ENCODE results near the gene CLEC14A. TPM values are rescaled to one million over a fixed set of nuclear protein-coding genes. Genes with fewer than 3 reads are reported as not detected.

Gene CLEC14A, protein sequence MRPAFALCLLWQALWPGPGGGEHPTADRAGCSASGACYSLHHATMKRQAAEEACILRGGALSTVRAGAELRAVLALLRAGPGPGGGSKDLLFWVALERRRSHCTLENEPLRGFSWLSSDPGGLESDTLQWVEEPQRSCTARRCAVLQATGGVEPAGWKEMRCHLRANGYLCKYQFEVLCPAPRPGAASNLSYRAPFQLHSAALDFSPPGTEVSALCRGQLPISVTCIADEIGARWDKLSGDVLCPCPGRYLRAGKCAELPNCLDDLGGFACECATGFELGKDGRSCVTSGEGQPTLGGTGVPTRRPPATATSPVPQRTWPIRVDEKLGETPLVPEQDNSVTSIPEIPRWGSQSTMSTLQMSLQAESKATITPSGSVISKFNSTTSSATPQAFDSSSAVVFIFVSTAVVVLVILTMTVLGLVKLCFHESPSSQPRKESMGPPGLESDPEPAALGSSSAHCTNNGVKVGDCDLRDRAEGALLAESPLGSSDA
- not detected in 2 replicates for total RNA-seq (2022)
- Bru-seq, nascent RNA = not detected
- BruChase-seq, experiment 1, labeled RNA remaining after a 2-hour chase = not detected
- percentile 18 among the genes with signal in this experiment for BruChase-seq, experiment 2, labeled RNA remaining after a 6-hour chase
- long read RNA-seq = 0 reads

DNA sequence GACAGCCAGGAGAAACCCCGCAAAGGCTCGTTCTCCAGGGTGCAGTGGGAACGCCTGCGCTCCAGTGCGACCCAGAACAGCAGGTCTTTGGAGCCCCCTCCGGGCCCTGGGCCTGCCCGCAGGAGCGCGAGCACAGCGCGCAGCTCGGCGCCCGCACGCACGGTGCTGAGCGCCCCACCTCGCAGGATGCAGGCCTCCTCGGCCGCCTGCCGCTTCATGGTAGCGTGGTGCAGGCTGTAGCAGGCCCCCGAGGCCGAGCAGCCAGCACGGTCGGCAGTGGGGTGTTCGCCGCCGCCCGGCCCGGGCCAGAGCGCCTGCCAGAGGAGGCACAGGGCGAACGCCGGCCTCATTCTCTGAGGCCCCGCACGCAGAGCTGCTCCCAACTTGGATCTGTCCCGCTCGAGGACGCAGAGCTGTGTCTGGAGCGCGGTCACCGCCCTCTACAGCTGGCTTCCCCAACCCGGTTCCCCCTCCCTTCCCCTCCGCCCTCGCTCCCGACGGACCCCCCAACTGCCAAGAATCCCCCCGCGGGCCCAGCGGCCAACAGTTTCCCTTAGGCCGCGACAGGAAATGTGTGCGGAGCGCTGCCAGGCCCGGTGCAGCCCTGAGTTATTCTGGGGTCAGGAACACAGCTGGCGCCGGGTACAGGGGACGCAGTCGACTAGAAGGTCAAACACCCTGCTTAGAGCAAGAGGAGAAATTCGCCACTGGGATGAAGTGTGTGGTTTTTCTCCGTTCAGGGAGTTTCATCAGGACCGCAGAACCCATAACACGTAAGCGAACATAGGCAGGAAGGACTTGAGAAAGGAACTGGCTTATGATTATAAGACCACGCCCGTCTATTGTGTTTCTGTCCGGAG lies at the start of gene CLEC14A:
Gene CLEC14A (minus strand): TSS at position 421 of the 860 bp plus-strand sequence. CDS start 71 bp downstream, at position 350.
- H3K9me3 ChIP-seq = no peaks in the 10 kb centered on the region
- BruUV-seq (replicated peaks) = no TSS peak
- ChIA-PET POLR2A (no interaction called here), CTCF (no interaction called here)
- Mint-ChIP-seq H3K4me1 (ENCODE audit: low read depth, unreplicated experiment) (no peaks in the 10 kb centered on the region), H3K4me3 (ENCODE audit: unreplicated experiment) (no peak within 1 kb of the TSS), H3K36me3 (ENCODE audit: insufficient read depth, unreplicated experiment) (no peaks in the 10 kb centered on the region), H3K9me3 (ENCODE audit: unreplicated experiment) (no peaks in the 10 kb centered on the region), H3K27ac (ENCODE audit: unreplicated experiment) (no peak within 1 kb of the TSS), H3K27me3 (ENCODE audit: insufficient read depth, unreplicated experiment) (no peaks in the 10 kb centered on the region)
- intact Hi-C loops (cut with micrococcal nuclease; ENCODE audit: unreplicated experiment) = no loop called here
- no peaks in the 10 kb centered on the region for H3K36me3 ChIP-seq (ENCODE audit: control insufficient read depth, insufficient read depth, low read length)
- H3K4me3 ChIP-seq (ENCODE audit: low read depth, low read length) = no peak within 1 kb of the TSS
- H3K27me3 ChIP-seq (replicated peaks; ENCODE audit: control insufficient read depth, insufficient read depth, low read length) = no peaks in the 10 kb centered on the region
- TF ChIP-seq, protein P1, sequence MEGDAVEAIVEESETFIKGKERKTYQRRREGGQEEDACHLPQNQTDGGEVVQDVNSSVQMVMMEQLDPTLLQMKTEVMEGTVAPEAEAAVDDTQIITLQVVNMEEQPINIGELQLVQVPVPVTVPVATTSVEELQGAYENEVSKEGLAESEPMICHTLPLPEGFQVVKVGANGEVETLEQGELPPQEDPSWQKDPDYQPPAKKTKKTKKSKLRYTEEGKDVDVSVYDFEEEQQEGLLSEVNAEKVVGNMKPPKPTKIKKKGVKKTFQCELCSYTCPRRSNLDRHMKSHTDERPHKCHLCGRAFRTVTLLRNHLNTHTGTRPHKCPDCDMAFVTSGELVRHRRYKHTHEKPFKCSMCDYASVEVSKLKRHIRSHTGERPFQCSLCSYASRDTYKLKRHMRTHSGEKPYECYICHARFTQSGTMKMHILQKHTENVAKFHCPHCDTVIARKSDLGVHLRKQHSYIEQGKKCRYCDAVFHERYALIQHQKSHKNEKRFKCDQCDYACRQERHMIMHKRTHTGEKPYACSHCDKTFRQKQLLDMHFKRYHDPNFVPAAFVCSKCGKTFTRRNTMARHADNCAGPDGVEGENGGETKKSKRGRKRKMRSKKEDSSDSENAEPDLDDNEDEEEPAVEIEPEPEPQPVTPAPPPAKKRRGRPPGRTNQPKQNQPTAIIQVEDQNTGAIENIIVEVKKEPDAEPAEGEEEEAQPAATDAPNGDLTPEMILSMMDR (IDR thresholded peaks at IDR 0.05; ENCODE audit: insufficient read depth in 1 of 2, low read depth in 1 of 2, low read length in 1 of 2, severe bottlenecking in 1 of 2, unreplicated experiment in 1 of 2) = no peak
- no peaks in the 10 kb centered on the region for H3K4me1 ChIP-seq
- DNase-seq = no peak

DNA sequence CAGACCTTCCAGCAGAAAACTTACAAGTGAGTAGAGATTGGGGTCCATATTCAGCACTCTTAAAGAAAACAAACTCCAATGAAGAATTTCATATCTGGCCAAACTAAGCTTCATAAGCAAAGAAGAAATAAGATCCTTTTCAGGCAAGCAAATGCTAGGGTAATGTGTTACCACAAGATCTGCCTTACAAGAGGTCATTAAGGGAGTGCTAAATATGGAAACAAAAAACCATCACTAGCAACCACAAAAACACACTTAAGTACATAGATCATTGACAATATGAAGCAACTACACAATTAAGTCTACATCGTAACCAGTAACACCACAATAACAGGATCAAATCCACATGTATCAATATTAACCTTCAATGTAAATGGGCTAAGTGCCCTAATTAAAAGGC lies 47.1 kb upstream of the CLEC14A start:
- H3K27me3 Mint-ChIP-seq (ENCODE audit: insufficient read depth, unreplicated experiment) = peaks cover 10% of the 10 kb centered on the region
- POLR2A ChIA-PET = no interaction called here

More for the DNA sequence above, 47.1 kb upstream of the CLEC14A start:
- H3K4me3 Mint-ChIP-seq (ENCODE audit: unreplicated experiment) = no peak overlapping the region
- CTCF ChIA-PET = no interaction called here
- TF ChIP-seq, protein P1 (IDR thresholded peaks at IDR 0.05; ENCODE audit: insufficient read depth in 1 of 2, low read depth in 1 of 2, low read length in 1 of 2, severe bottlenecking in 1 of 2, unreplicated experiment in 1 of 2) = no peak
- Histone ChIP-seq H3K36me3 (ENCODE audit: control insufficient read depth, insufficient read depth, low read length) (no peaks in the 10 kb centered on the region), H3K4me1 (no peaks in the 10 kb centered on the region), H3K27me3 (replicated peaks; ENCODE audit: control insufficient read depth, insufficient read depth, low read length) (no peaks in the 10 kb centered on the region), H3K9me3 (no peaks in the 10 kb centered on the region), H3K4me3 (ENCODE audit: low read depth, low read length) (no peak overlapping the region)
- no peaks in the 10 kb centered on the region for H3K36me3 Mint-ChIP-seq (ENCODE audit: insufficient read depth, unreplicated experiment)
- intact Hi-C loops (cut with micrococcal nuclease; ENCODE audit: unreplicated experiment) = no loop called here
- BruUV-seq (replicated peaks) = no TSS peak
- H3K4me1 Mint-ChIP-seq (ENCODE audit: low read depth, unreplicated experiment) = no peaks in the 10 kb centered on the region
- DNase-seq = no peak
- no peaks in the 10 kb centered on the region for H3K9me3 Mint-ChIP-seq (ENCODE audit: unreplicated experiment)
- no peak overlapping the region for H3K27ac Mint-ChIP-seq (ENCODE audit: unreplicated experiment)
